ENCODE data around the gene GALNT6. TPM values are rescaled to one million over a fixed set of nuclear protein-coding genes. Genes with fewer than 3 reads are reported as not detected.

The GALNT6 gene
- 10 to 100 TPM in 1 of 4 donors, 1 to 10 TPM in 3; 5.8 to 14.1 (median 9.3) TPM for total RNA-seq

- Histone ChIP-seq H3K4me3 (replicated peaks in 1 of 3) (peak within 1 kb of the TSS; percentile 5 to 60 (median 20)), H3K9me3 (no peaks in the 10 kb centered on the region), H3K27ac (peak within 1 kb of the TSS in 2 of 3 donors; percentile 14 to 17), H3K36me3 (no peaks in the 10 kb centered on the region), H3K27me3 (no peaks in the 10 kb centered on the region), H3K4me1 (peaks cover 0 to 11% of the 10 kb centered on the region in 2 donors)
- intact Hi-C loops (cut with DNase I), result no loop called here
- peak; percentile 63 to 69 for DNase-seq
- WGBS, 2 donors, result 0 to 1% methylated on average over 12 to 31 of the region's 73 CpGs
- TF ChIP-seq, protein P1, sequence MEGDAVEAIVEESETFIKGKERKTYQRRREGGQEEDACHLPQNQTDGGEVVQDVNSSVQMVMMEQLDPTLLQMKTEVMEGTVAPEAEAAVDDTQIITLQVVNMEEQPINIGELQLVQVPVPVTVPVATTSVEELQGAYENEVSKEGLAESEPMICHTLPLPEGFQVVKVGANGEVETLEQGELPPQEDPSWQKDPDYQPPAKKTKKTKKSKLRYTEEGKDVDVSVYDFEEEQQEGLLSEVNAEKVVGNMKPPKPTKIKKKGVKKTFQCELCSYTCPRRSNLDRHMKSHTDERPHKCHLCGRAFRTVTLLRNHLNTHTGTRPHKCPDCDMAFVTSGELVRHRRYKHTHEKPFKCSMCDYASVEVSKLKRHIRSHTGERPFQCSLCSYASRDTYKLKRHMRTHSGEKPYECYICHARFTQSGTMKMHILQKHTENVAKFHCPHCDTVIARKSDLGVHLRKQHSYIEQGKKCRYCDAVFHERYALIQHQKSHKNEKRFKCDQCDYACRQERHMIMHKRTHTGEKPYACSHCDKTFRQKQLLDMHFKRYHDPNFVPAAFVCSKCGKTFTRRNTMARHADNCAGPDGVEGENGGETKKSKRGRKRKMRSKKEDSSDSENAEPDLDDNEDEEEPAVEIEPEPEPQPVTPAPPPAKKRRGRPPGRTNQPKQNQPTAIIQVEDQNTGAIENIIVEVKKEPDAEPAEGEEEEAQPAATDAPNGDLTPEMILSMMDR (IDR thresholded peaks at IDR 0.05), result no peak
- TF ChIP-seq POLR2A (IDR thresholded peaks at IDR 0.05), result peak in 1 of 2 donors; percentile 19
These were observed at the start of gene GALNT6 for GRCh38 chr12:51391283-51392123. TSS of gene GALNT6 (minus strand) at chr12:51391406. CDS start at chr12:51379781, 11,625 bp downstream.

DNA sequence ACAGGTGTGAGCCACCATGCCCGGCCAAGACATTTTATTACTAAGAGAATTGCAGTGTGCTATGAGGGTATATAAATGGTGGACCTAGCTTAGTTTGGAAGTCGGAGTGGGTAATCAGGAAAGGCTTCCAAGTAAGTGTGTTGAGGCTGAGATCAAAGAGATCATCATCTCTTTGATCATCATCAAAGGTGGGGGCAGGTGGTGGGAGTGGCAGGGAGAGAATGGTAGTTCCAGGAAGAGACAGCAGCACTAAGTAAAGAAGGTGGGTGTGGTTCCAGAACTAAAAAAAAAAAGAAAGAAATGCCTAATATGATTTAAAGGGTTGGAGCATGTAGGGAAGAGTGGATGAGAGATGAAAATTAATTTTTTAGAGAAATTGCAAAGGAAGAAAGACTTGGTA lies 48.1 kb upstream of the GALNT6 start:
- H3K4me3 ChIP-seq (replicated peaks in 1 of 3), result no peak overlapping the region
- H3K27me3 ChIP-seq, result no peaks in the 10 kb centered on the region
- H3K4me1 ChIP-seq, result no peaks in the 10 kb centered on the region
- intact Hi-C loops (cut with DNase I), result no loop called here
- no peak for DNase-seq
- H3K36me3 ChIP-seq, result no peaks in the 10 kb centered on the region
- WGBS, 2 donors, result 86 to 88% methylated on average over 2 of the region's 2 CpGs
- H3K9me3 ChIP-seq, result no peaks in the 10 kb centered on the region
- H3K27ac ChIP-seq, result no peak overlapping the region
- no peak for TF ChIP-seq POLR2A (IDR thresholded peaks at IDR 0.05)
- TF ChIP-seq, protein P1 (IDR thresholded peaks at IDR 0.05), result no peak

- Histone ChIP-seq H3K36me3 (no peaks in the 10 kb centered on the region), H3K4me1 (no peaks in the 10 kb centered on the region), H3K9me3 (no peaks in the 10 kb centered on the region), H3K27me3 (no peaks in the 10 kb centered on the region), H3K4me3 (replicated peaks in 1 of 3) (no peak overlapping the region), H3K27ac (no peak overlapping the region)
- DNase-seq, result no peak
- TF ChIP-seq POLR2A (IDR thresholded peaks at IDR 0.05), result no peak
- TF ChIP-seq, protein P1 (IDR thresholded peaks at IDR 0.05), result no peak
- 66 to 81% methylated on average over 1 of the region's 1 CpG for WGBS, 2 donors
- intact Hi-C loops (cut with DNase I), result no loop called here
These were observed 46.2 kb upstream of the GALNT6 start for GRCh38 chr12:51437431-51437830.

GRCh38 chr12:51434305-51434704 lies 43.1 kb upstream of the GALNT6 start:
- intact Hi-C loops (cut with DNase I), result no loop called here
- WGBS, 2 donors, result 69 to 70% methylated on average over 1 of the region's 1 CpG
- no peaks in the 10 kb centered on the region for H3K9me3 ChIP-seq
- no peaks in the 10 kb centered on the region for H3K36me3 ChIP-seq
- no peaks in the 10 kb centered on the region for H3K4me1 ChIP-seq
- H3K27ac ChIP-seq, result no peak overlapping the region
- H3K4me3 ChIP-seq (replicated peaks in 1 of 3), result no peak overlapping the region
- DNase-seq, result no peak
- TF ChIP-seq, protein P1 (IDR thresholded peaks at IDR 0.05), result no peak
- no peak for TF ChIP-seq POLR2A (IDR thresholded peaks at IDR 0.05)
- no peaks in the 10 kb centered on the region for H3K27me3 ChIP-seq

GRCh38 chr12:51432921-51433320 lies 41.7 kb upstream of the GALNT6 start:
- no peaks in the 10 kb centered on the region for H3K36me3 ChIP-seq

More at GRCh38 chr12:51432921-51433320, 41.7 kb upstream of the GALNT6 start:
- 81 to 85% methylated on average over 2 of the region's 2 CpGs for WGBS, 2 donors
- no peak for DNase-seq
- no peak overlapping the region for H3K27ac ChIP-seq
- H3K9me3 ChIP-seq, result no peaks in the 10 kb centered on the region
- H3K4me1 ChIP-seq, result no peaks in the 10 kb centered on the region
- intact Hi-C loops (cut with DNase I), result no loop called here
- H3K27me3 ChIP-seq, result no peaks in the 10 kb centered on the region
- no peak for TF ChIP-seq POLR2A (IDR thresholded peaks at IDR 0.05)
- TF ChIP-seq, protein P1 (IDR thresholded peaks at IDR 0.05), result no peak
- H3K4me3 ChIP-seq (replicated peaks in 1 of 3), result no peak overlapping the region

Measured in thyroid gland (tissue), 4 donors.